Tibial nerve (tissue), 3 donors: ENCODE results near the gene OGDH.

ENCODE experiments used
- POLR2A ChIP-seq, 2 donors: fragments of 450-650 bp; IDR thresholded peaks; one replicate each; pipeline ENCODE4 v1.6.1; 2017; ENCODE audit warnings: antibody characterized with exemption in 2 of 2, mild to moderate bottlenecking in 2 of 2, moderate library complexity in 2 of 2
- TF ChIP-seq, protein P1 (sequence below), 5 experiments: fragments of 200-600 bp in 3 of 5; fragments of 450-650 bp in 2 of 5; sonication (generic) in 3 of 5; IDR thresholded peaks; one replicate each; pipeline ENCODE4 v1.5.1; 2016 to 2019; ENCODE audit warnings: antibody characterized with exemption in 5 of 5, mild to moderate bottlenecking in 3 of 5, moderate library complexity in 2 of 5

DNA sequence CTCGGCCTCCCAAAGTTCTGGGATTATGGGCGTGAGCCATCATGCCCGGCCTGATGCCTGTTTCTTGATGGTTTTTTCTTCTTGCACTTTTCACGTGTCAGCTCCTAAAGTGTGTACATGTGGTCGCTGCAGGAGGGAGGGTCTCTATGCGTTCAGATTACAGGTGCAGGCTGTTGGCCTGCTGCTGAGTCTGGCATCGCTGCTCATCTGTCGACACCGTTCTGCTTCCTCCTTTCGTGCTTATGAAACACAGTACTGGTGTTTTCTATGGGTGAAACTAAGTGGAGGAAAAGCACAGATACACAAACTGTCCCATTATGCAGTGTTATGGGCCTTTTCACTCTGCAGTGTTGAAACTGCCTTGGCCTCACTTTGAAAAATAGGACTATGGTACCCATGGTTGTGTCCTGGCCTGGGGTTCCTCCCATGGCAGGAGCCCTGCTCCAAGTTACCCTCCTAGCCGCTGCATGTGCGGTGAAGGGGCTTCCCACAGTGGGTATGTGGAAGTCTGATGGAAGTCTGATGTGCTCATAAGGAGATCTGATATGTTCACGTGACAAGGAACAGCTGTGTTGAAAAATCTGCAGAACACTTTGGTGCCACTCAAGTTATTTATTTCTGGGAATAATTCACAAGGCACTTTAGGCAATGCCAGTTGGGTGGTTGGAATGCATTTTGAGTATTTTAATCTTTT lies 23.5 kb downstream of the OGDH start:
- TF ChIP-seq, protein P1, sequence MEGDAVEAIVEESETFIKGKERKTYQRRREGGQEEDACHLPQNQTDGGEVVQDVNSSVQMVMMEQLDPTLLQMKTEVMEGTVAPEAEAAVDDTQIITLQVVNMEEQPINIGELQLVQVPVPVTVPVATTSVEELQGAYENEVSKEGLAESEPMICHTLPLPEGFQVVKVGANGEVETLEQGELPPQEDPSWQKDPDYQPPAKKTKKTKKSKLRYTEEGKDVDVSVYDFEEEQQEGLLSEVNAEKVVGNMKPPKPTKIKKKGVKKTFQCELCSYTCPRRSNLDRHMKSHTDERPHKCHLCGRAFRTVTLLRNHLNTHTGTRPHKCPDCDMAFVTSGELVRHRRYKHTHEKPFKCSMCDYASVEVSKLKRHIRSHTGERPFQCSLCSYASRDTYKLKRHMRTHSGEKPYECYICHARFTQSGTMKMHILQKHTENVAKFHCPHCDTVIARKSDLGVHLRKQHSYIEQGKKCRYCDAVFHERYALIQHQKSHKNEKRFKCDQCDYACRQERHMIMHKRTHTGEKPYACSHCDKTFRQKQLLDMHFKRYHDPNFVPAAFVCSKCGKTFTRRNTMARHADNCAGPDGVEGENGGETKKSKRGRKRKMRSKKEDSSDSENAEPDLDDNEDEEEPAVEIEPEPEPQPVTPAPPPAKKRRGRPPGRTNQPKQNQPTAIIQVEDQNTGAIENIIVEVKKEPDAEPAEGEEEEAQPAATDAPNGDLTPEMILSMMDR (IDR thresholded peaks at IDR 0.05), result no peak
- no peak for TF ChIP-seq POLR2A (IDR thresholded peaks at IDR 0.05)
